Karpas-422 (cell line): ENCODE results near the gene SEH1L. TPM values are rescaled to one million over a fixed set of nuclear protein-coding genes. Genes with fewer than 3 reads are reported as not detected.

Experiments used
- DNase-seq: peaks from one replicate; pipeline ENCODE4 v3.0.0-alpha.2; 2015
- H2AFZ ChIP-seq: fragments of 200-600 bp; sonication (generic); 2 replicates; pipeline ENCODE4 v1.6.1; 2014; ENCODE audit warnings: antibody characterized with exemption, low read length, mixed read lengths
- H3K27ac ChIP-seq: fragments of 200-600 bp; sonication (generic); 2 replicates; pipeline ENCODE4 v1.5.1; 2014; ENCODE audit warnings: mild to moderate bottlenecking, low read length, moderate library complexity
- H3K27me3 ChIP-seq: fragments of 200-600 bp; sonication (generic); 2 replicates; pipeline ENCODE4 v1.6.1; 2014; ENCODE audit warnings: low read length, mixed read lengths
- H3K36me3 ChIP-seq: fragments of 200-600 bp; sonication (generic); 2 replicates; pipeline ENCODE4 v1.6.1; 2014; ENCODE audit warnings: low read length, mixed read lengths; ENCODE audit not compliant: insufficient read depth
- H3K4me1 ChIP-seq: fragments of 200-600 bp; sonication (generic); 2 replicates; pipeline ENCODE4 v1.6.1; 2014; ENCODE audit warnings: mild to moderate bottlenecking, low read length, mixed read lengths
- H3K4me2 ChIP-seq: fragments of 200-600 bp; sonication (generic); 2 replicates; pipeline ENCODE4 v1.6.1; 2014; ENCODE audit warnings: low read length, low read depth, mild to moderate bottlenecking; ENCODE audit not compliant: poor library complexity, severe bottlenecking
- H3K4me3 ChIP-seq: fragments of 200-600 bp; sonication (generic); 2 replicates; pipeline ENCODE4 v1.5.1; 2014; ENCODE audit warnings: mild to moderate bottlenecking, antibody characterized with exemption, low read length, mixed read lengths
- H3K79me2 ChIP-seq: fragments of 200-600 bp; sonication (generic); 2 replicates; pipeline ENCODE4 v1.6.1; 2014; ENCODE audit warnings: mild to moderate bottlenecking, low read length, mixed read lengths
- H3K9ac ChIP-seq: fragments of 200-600 bp; sonication (generic); 2 replicates; pipeline ENCODE4 v1.6.0; 2014; ENCODE audit warnings: low read length
- H3K9me2 ChIP-seq: fragments of 200-600 bp; sonication (generic), shearing (Covaris generic); replicated peaks from 2 replicates; pipeline ENCODE4 v1.6.0; 2014; ENCODE audit warnings: mild to moderate bottlenecking, low read length, moderate library complexity; ENCODE audit not compliant: insufficient read depth
- H3K9me3 ChIP-seq: fragments of 300-700, 200-600 bp; sonication (generic); 2 replicates; pipeline ENCODE4 v1.6.1; 2014; ENCODE audit warnings: low read length, mixed read lengths
- H4K20me1 ChIP-seq: fragments of 200-600 bp; sonication (generic); 2 replicates; pipeline ENCODE4 v1.6.1; 2014; ENCODE audit warnings: mild to moderate bottlenecking, antibody characterized with exemption, low read length, low read depth; ENCODE audit not compliant: insufficient read depth
- total RNA-seq: library from RNA; depleted of rRNA; stranded (reverse); fragments of >200 nt; shearing (Covaris generic); gene quantifications from 2 replicates; pipeline ENCODE4 v1.2.3, GENCODE V29; 2014; ENCODE audit warnings: low replicate concordance

SEH1L gene
- total RNA-seq, 1 experiment from 2014 or later, result 64.4 TPM

GRCh38 chr18:13019301-13019700 is 71.5 kb downstream of the SEH1L start:
- Histone ChIP-seq H3K4me3 (no peak overlapping the region), H3K9me2 (no peaks in the 10 kb centered on the region), H3K27me3 (no peaks in the 10 kb centered on the region), H3K9me3 (no peaks in the 10 kb centered on the region), H3K4me2 (no peak overlapping the region), H3K27ac (no peak overlapping the region), H3K9ac (no peak overlapping the region), H3K36me3 (peaks cover 76% of the 10 kb centered on the region), H3K79me2 (peaks cover 50% of the 10 kb centered on the region), H4K20me1 (no peaks in the 10 kb centered on the region), H2AFZ (no peak overlapping the region), H3K4me1 (no peaks in the 10 kb centered on the region)
- no peak for DNase-seq

DNA sequence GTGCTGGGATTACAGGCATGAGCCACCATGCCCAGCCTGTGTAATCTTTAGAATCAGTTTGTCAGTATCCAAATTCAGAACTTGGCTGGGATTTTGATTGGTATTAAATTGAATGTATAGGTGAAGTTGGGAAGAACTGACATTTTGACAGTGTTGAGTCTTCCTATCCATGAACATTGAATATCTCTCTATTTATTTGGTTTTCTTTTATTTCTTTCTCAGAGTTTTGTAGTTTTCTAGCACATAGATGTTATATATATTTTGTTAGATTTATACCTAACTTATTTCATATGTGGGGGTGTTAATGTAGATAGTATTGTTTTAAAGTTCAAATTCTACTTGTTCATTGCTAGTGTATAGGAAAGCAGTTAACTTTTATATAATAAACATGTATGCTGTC is 74.8 kb downstream of the SEH1L start:
- Histone ChIP-seq H3K9me2 (no peaks in the 10 kb centered on the region), H3K4me1 (no peaks in the 10 kb centered on the region), H3K9me3 (no peaks in the 10 kb centered on the region), H3K36me3 (peaks cover 83% of the 10 kb centered on the region), H3K27me3 (no peaks in the 10 kb centered on the region), H4K20me1 (no peaks in the 10 kb centered on the region), H3K4me3 (no peak overlapping the region), H3K79me2 (peaks cover 77% of the 10 kb centered on the region), H2AFZ (no peak overlapping the region), H3K27ac (no peak overlapping the region), H3K9ac (no peak overlapping the region), H3K4me2 (no peak overlapping the region)
- DNase-seq, result no peak

GRCh38 chr18:13025233-13025632 is 77.4 kb downstream of the SEH1L start:
- Histone ChIP-seq H3K36me3 (peaks cover 78% of the 10 kb centered on the region), H3K9me2 (no peaks in the 10 kb centered on the region), H3K9me3 (no peaks in the 10 kb centered on the region), H4K20me1 (no peaks in the 10 kb centered on the region), H3K4me2 (no peak overlapping the region), H3K9ac (no peak overlapping the region), H3K4me1 (no peaks in the 10 kb centered on the region), H2AFZ (no peak overlapping the region), H3K27ac (no peak overlapping the region), H3K4me3 (no peak overlapping the region), H3K27me3 (no peaks in the 10 kb centered on the region), H3K79me2 (peaks cover 80% of the 10 kb centered on the region)
- DNase-seq, result no peak

DNA sequence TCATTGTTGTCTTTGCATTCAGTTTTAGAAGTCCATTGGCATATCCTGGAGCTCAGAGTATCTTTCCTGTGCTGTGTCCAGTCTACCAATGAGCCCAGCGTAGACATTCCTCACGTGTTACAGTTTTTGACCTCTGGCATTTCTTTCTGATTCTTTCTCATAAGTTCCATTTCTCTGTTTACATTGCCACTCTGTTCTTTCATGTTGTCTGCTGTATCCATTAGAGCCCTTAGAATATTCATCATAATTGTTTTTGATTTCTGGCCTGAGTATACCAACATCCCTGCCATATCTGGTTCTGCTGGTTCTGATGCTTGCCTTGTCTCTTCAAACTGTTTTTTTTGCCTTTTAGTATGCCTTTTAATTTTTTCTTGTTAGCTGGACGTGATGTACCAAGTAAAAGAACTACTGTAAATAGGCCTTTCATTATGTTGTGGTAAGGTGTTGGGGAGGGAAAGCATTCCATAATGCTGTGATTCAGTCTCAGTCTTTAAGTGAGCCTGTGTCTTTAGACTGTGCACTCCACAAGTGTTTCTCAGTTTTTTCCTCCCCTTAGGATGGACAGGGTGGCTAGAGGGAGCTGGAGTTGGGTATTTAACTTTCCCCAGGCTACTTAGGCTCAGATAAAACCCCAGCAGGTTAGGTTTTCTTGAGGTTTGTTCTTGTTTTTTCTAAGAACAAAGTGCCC is 78.9 kb downstream of the SEH1L start:
- Histone ChIP-seq H3K4me3 (no peak overlapping the region), H3K9me3 (no peaks in the 10 kb centered on the region), H3K9ac (no peak overlapping the region), H4K20me1 (no peaks in the 10 kb centered on the region), H3K27ac (no peak overlapping the region), H3K79me2 (peaks cover 75% of the 10 kb centered on the region), H3K36me3 (peaks cover 74% of the 10 kb centered on the region), H2AFZ (no peak overlapping the region), H3K9me2 (no peaks in the 10 kb centered on the region), H3K27me3 (no peaks in the 10 kb centered on the region), H3K4me1 (no peaks in the 10 kb centered on the region), H3K4me2 (no peak overlapping the region)
- no peak for DNase-seq

DNA sequence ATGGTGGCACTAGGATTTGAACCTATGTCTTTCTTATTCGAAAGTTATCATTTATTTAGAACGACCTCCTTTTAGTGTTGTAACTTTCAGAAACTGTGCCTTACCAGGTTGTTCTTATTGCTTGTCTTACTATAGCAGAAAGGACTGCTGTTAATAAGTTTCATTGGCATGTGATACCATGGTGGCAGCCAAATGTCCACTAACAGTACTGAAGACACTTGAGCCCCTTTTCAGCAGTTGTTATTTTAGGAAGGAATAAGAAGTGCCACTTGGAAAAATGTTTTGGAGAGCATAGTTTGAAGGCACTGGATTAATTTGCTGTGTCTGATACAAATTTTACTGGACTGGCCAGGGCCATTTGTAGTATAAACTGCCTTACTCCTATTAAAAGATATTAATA is 81.1 kb downstream of the SEH1L start:
- H3K79me2 ChIP-seq, result peaks cover 65% of the 10 kb centered on the region
- H3K4me1 ChIP-seq, result no peaks in the 10 kb centered on the region
- no peak overlapping the region for H3K9ac ChIP-seq
- no peak overlapping the region for H3K4me3 ChIP-seq
- H3K9me3 ChIP-seq, result no peaks in the 10 kb centered on the region
- H3K36me3 ChIP-seq, result peaks cover 74% of the 10 kb centered on the region
- no peak overlapping the region for H3K4me2 ChIP-seq
- H3K27me3 ChIP-seq, result no peaks in the 10 kb centered on the region
- H4K20me1 ChIP-seq, result no peaks in the 10 kb centered on the region
- no peaks in the 10 kb centered on the region for H3K9me2 ChIP-seq
- DNase-seq, result no peak
- H2AFZ ChIP-seq, result no peak overlapping the region
- no peak overlapping the region for H3K27ac ChIP-seq

DNA sequence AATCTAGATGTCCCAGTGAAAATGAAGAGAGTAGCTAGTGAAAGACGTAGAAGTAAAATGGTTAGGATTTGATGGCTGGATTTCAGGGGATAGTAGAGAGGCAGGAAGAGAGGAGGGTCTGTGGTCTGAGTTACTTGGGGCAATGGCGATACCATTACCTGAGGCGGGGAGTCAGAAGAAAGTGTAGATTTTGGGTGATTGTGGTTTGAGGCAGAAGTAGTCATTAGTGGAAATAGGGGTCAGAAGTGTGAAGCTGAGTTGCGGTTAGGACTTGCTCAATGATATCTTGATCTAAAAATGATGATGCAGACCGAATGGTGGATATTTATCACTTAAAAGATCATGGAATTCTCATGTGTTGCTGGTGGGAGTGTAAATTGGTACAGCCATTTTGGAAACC is 84.4 kb downstream of the SEH1L start:
- Histone ChIP-seq H3K4me3 (no peak overlapping the region), H4K20me1 (no peaks in the 10 kb centered on the region), H3K79me2 (peaks cover 48% of the 10 kb centered on the region), H3K4me2 (no peak overlapping the region), H3K27me3 (no peaks in the 10 kb centered on the region), H3K9me2 (no peaks in the 10 kb centered on the region), H3K9ac (no peak overlapping the region), H3K9me3 (no peaks in the 10 kb centered on the region), H3K36me3 (peaks cover 64% of the 10 kb centered on the region; the same call in 1 of the 2 replicates), H3K4me1 (no peaks in the 10 kb centered on the region), H2AFZ (no peak overlapping the region), H3K27ac (no peak overlapping the region)
- DNase-seq, result no peak

- Histone ChIP-seq H3K79me2 (peaks cover 42% of the 10 kb centered on the region; the same call in 1 of the 2 replicates), H3K27me3 (no peaks in the 10 kb centered on the region), H3K4me1 (no peaks in the 10 kb centered on the region), H3K27ac (no peak overlapping the region), H3K9ac (no peak overlapping the region), H3K36me3 (peaks cover 57% of the 10 kb centered on the region), H4K20me1 (no peaks in the 10 kb centered on the region), H3K9me2 (no peaks in the 10 kb centered on the region), H2AFZ (no peak overlapping the region), H3K9me3 (no peaks in the 10 kb centered on the region), H3K4me2 (no peak overlapping the region), H3K4me3 (no peak overlapping the region)
- DNase-seq, result no peak
These were observed 87.6 kb downstream of the SEH1L start for GRCh38 chr18:13035249-13035914.

GRCh38 chr18:13036622-13037320 is 89.0 kb downstream of the SEH1L start:
- Histone ChIP-seq H2AFZ (no peak overlapping the region), H3K9me3 (no peaks in the 10 kb centered on the region), H3K4me3 (no peak overlapping the region), H3K9me2 (no peaks in the 10 kb centered on the region), H3K36me3 (peaks cover 59% of the 10 kb centered on the region), H3K79me2 (peaks cover 43% of the 10 kb centered on the region), H3K4me1 (no peaks in the 10 kb centered on the region), H3K4me2 (no peak overlapping the region), H4K20me1 (no peaks in the 10 kb centered on the region), H3K27ac (no peak overlapping the region), H3K9ac (no peak overlapping the region), H3K27me3 (no peaks in the 10 kb centered on the region)
- DNase-seq, result no peak
